Dendritic cell treated with granulocyte-macrophage colony-stimulating factor and Interleukin-4, amounts not matched to agents 40 ng/mL and 50 ng/mL, for 4 days (primary cell): ENCODE results near the gene OR6S1.

Experiments used
- H3K27ac Mint-ChIP-seq: one replicate; pipeline ENCODE4 v1.8.0; 2022; ENCODE audit warnings: mild to moderate bottlenecking, mixed read lengths
- H3K27me3 Mint-ChIP-seq: one replicate; pipeline ENCODE4 v1.8.0; 2022; ENCODE audit warnings: mild to moderate bottlenecking, mixed read lengths
- H3K36me3 Mint-ChIP-seq: one replicate; pipeline ENCODE4 v1.8.0; 2022; ENCODE audit warnings: low read depth, mixed read lengths
- H3K4me1 Mint-ChIP-seq: one replicate; pipeline ENCODE4 v1.8.0; 2022; ENCODE audit warnings: low read depth, mixed read lengths
- H3K4me3 Mint-ChIP-seq: one replicate; pipeline ENCODE4 v1.8.0; 2022; ENCODE audit warnings: mild to moderate bottlenecking, moderate library complexity, mixed read lengths
- H3K9me3 Mint-ChIP-seq: one replicate; pipeline ENCODE4 v1.8.0; 2022; ENCODE audit warnings: mixed read lengths
- intact Hi-C: fragments of 100-400 bp; cut with micrococcal nuclease; formaldehyde crosslinking; loops from one replicate; pipeline ENCODE4 v1.15.0; 2022

Gene OR6S1

GRCh38 chr14:20615996-20616395, 25.5 kb downstream of the OR6S1 start:
- Mint-ChIP-seq H3K36me3 (no peaks in the 10 kb centered on the region), H3K4me3 (no peak overlapping the region), H3K9me3 (no peaks in the 10 kb centered on the region), H3K4me1 (peaks cover 22% of the 10 kb centered on the region), H3K27ac (no peak overlapping the region), H3K27me3 (no peaks in the 10 kb centered on the region)
- intact Hi-C loops, result no loop called here

GRCh38 chr14:20614038-20614840, 27.3 kb downstream of the OR6S1 start:
- Mint-ChIP-seq H3K4me1 (peaks cover 22% of the 10 kb centered on the region), H3K27me3 (no peaks in the 10 kb centered on the region), H3K9me3 (no peaks in the 10 kb centered on the region), H3K27ac (no peak overlapping the region), H3K36me3 (no peaks in the 10 kb centered on the region), H3K4me3 (no peak overlapping the region)
- intact Hi-C loops, result loop anchor here (5.0 kb wide), 1 partner anchor 272 kb away; the partner anchor contains the start of gene PARP2

GRCh38 chr14:20613094-20614037, 28.1 kb downstream of the OR6S1 start:
- no peaks in the 10 kb centered on the region for H3K27me3 Mint-ChIP-seq
- no peaks in the 10 kb centered on the region for H3K9me3 Mint-ChIP-seq
- H3K4me1 Mint-ChIP-seq, result peaks cover 16% of the 10 kb centered on the region
- H3K36me3 Mint-ChIP-seq, result no peaks in the 10 kb centered on the region
- H3K27ac Mint-ChIP-seq, result no peak overlapping the region
- no peak overlapping the region for H3K4me3 Mint-ChIP-seq
- intact Hi-C loops, result loop anchor here (2.0 to 5.0 kb wide), 2 partner anchors 69 to 271 kb away; partner anchors contain the start of gene PARP2

GRCh38 chr14:20612403-20612802, 29.1 kb downstream of the OR6S1 start:
- H3K27me3 Mint-ChIP-seq, result no peaks in the 10 kb centered on the region
- no peak overlapping the region for H3K27ac Mint-ChIP-seq
- H3K9me3 Mint-ChIP-seq, result no peaks in the 10 kb centered on the region
- peaks cover 8% of the 10 kb centered on the region for H3K4me1 Mint-ChIP-seq
- no peak overlapping the region for H3K4me3 Mint-ChIP-seq
- H3K36me3 Mint-ChIP-seq, result no peaks in the 10 kb centered on the region
- intact Hi-C loops, result loop anchor here (2.0 to 5.0 kb wide), 2 partner anchors 70 to 270 kb away; partner anchors contain the start of gene PARP2

- intact Hi-C loops, result loop anchor here (5.0 kb wide), 1 partner anchor 269 kb away; the partner anchor contains the start of gene PARP2
- H3K4me3 Mint-ChIP-seq, result no peak overlapping the region
- no peaks in the 10 kb centered on the region for H3K9me3 Mint-ChIP-seq
- no peak overlapping the region for H3K27ac Mint-ChIP-seq
- H3K4me1 Mint-ChIP-seq, result peaks cover 5% of the 10 kb centered on the region
- no peaks in the 10 kb centered on the region for H3K27me3 Mint-ChIP-seq
- no peaks in the 10 kb centered on the region for H3K36me3 Mint-ChIP-seq
Observed at GRCh38 chr14:20611277-20611676, 30.2 kb downstream of the OR6S1 start.

GRCh38 chr14:20610002-20610765, 31.3 kb downstream of the OR6S1 start:
- Mint-ChIP-seq H3K9me3 (no peaks in the 10 kb centered on the region), H3K4me3 (no peak overlapping the region), H3K27ac (no peak overlapping the region), H3K4me1 (peaks cover under 1% of the 10 kb centered on the region), H3K27me3 (no peaks in the 10 kb centered on the region), H3K36me3 (no peaks in the 10 kb centered on the region)
- intact Hi-C loops, result loop anchor here (1.0 to 5.0 kb wide), 2 partner anchors 81 to 268 kb away; partner anchors contain the start of gene PARP2

GRCh38 chr14:20609215-20610001, 32.1 kb downstream of the OR6S1 start:
- Mint-ChIP-seq H3K27me3 (no peaks in the 10 kb centered on the region), H3K9me3 (no peaks in the 10 kb centered on the region), H3K4me1 (no peaks in the 10 kb centered on the region), H3K27ac (no peak overlapping the region), H3K36me3 (no peaks in the 10 kb centered on the region), H3K4me3 (no peak overlapping the region)
- intact Hi-C loops, result loop anchor here (1.0 to 5.0 kb wide), 5 partner anchors 82 to 282 kb away; partner anchors contain the start of genes PARP2 and TEP1

GRCh38 chr14:20608383-20609110, 32.9 kb downstream of the OR6S1 start:
- H3K27ac Mint-ChIP-seq, result no peak overlapping the region
- no peaks in the 10 kb centered on the region for H3K4me1 Mint-ChIP-seq
- intact Hi-C loops, result loop anchor here (1.0 to 5.0 kb wide), 3 partner anchors 131 to 281 kb away; partner anchors contain the start of gene TEP1
- H3K36me3 Mint-ChIP-seq, result no peaks in the 10 kb centered on the region
- H3K27me3 Mint-ChIP-seq, result no peaks in the 10 kb centered on the region
- H3K9me3 Mint-ChIP-seq, result no peaks in the 10 kb centered on the region
- H3K4me3 Mint-ChIP-seq, result no peak overlapping the region

GRCh38 chr14:20607617-20608016, 33.9 kb downstream of the OR6S1 start:
- Mint-ChIP-seq H3K27ac (no peak overlapping the region), H3K4me3 (no peak overlapping the region), H3K4me1 (no peaks in the 10 kb centered on the region), H3K27me3 (no peaks in the 10 kb centered on the region), H3K36me3 (no peaks in the 10 kb centered on the region), H3K9me3 (no peaks in the 10 kb centered on the region)
- intact Hi-C loops, result loop anchor here (5.0 kb wide), 2 partner anchors 130 to 195 kb away; partner anchors contain the start of gene TEP1

GRCh38 chr14:20606902-20607242, 34.6 kb downstream of the OR6S1 start:
- Mint-ChIP-seq H3K27me3 (no peaks in the 10 kb centered on the region), H3K27ac (no peak overlapping the region), H3K36me3 (no peaks in the 10 kb centered on the region), H3K4me1 (peaks cover under 1% of the 10 kb centered on the region), H3K4me3 (no peak overlapping the region), H3K9me3 (no peaks in the 10 kb centered on the region)
- intact Hi-C loops, result loop anchor here (1.0 to 5.0 kb wide), 3 partner anchors 76 to 195 kb away; partner anchors contain the start of gene TEP1

- Mint-ChIP-seq H3K4me3 (no peak overlapping the region), H3K9me3 (no peaks in the 10 kb centered on the region), H3K36me3 (no peaks in the 10 kb centered on the region), H3K27ac (no peak overlapping the region), H3K4me1 (peaks cover 6% of the 10 kb centered on the region), H3K27me3 (no peaks in the 10 kb centered on the region)
- intact Hi-C loops, result loop anchor here (1.0 to 5.0 kb wide), 3 partner anchors 75 to 194 kb away; partner anchors contain the start of gene TEP1
Observed at GRCh38 chr14:20606190-20606901, 35.1 kb downstream of the OR6S1 start.
